ENCODE results near the gene NAGK. TPM values are rescaled to one million over a fixed set of nuclear protein-coding genes. Genes with fewer than 3 reads are reported as not detected.
A peak's percentile ranks its signal among the peaks of the same experiment; 100 is the strongest.

Gene NAGK
- total and polyA plus RNA-seq, 9 of the 15 experiments (the other 6 are each of a cell fraction or from before 2014, with no cell fraction given) = 4.9 to 14.9 (median 10.6) TPM

DNA sequence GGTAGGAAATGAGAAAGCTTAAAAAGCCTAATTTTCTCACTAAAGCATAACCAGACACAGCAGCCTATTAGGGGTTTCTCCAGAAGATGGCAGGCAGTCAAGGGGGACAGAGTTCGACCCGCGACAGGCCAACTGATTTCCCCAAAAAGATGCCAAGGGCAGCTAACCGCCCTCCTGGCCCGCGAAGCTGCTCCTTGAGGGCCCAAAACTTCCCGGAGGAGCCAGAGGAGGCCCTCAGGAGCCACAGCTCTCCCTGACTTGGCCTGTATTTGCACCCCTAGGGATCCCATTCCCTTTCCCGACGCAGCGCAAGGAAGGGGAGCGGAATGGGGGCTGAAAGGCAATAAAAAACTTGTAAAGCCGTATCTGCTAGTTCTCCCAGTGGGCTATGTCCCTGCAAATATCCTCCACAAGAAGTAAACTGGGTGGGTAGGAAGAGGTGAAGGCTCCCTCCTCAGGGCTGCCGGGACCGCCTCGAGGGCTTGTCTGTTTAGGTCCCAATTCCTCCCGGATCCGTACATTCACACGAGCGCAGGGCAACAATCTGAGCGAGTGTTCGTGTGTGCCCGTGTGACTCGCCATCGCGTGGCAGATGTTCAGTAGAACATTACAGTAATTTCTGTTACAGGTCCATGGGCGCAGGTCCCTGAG, 756 bp upstream of the NAGK start (continued):
- no peak for TF ChIP-seq ASH1L (IDR thresholded peaks at IDR 0.05; ENCODE audit: borderline replicate concordance, low read depth, partially characterized antibody)
- peak; percentile 20; the same call in 1 of the 2 replicates for TF ChIP-seq GATA2 (CRISPR knock-in tag; IDR thresholded peaks at IDR 0.05)
- TF ChIP-seq BRD4 (IDR thresholded peaks at IDR 0.05) = peak; percentile 76; the same call in 1 of the 2 replicates
- no peak for TF ChIP-seq WHSC1 (IDR thresholded peaks at IDR 0.05; ENCODE audit: low read length)
- peak; percentile 40; the same call in 1 of the 2 replicates for TF ChIP-seq SREBF2 (CRISPR knock-in tag; IDR thresholded peaks at IDR 0.05)
- TF ChIP-seq, protein P1, sequence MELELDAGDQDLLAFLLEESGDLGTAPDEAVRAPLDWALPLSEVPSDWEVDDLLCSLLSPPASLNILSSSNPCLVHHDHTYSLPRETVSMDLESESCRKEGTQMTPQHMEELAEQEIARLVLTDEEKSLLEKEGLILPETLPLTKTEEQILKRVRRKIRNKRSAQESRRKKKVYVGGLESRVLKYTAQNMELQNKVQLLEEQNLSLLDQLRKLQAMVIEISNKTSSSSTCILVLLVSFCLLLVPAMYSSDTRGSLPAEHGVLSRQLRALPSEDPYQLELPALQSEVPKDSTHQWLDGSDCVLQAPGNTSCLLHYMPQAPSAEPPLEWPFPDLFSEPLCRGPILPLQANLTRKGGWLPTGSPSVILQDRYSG (tag; conservative IDR thresholded peaks at IDR 0.05; ENCODE audit: low read depth) = peak; percentile 71; the same call in 1 of the 2 replicates
- TF ChIP-seq, protein P2, sequence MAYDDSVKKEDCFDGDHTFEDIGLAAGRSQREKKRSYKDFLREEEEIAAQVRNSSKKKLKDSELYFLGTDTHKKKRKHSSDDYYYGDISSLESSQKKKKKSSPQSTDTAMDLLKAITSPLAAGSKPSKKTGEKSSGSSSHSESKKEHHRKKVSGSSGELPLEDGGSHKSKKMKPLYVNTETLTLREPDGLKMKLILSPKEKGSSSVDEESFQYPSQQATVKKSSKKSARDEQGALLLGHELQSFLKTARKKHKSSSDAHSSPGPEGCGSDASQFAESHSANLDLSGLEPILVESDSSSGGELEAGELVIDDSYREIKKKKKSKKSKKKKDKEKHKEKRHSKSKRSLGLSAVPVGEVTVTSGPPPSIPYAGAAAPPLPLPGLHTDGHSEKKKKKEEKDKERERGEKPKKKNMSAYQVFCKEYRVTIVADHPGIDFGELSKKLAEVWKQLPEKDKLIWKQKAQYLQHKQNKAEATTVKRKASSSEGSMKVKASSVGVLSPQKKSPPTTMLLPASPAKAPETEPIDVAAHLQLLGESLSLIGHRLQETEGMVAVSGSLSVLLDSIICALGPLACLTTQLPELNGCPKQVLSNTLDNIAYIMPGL (CRISPR knock-in tag; IDR thresholded peaks at IDR 0.05) = 0 out of 2 replicates have a peak, but pooled peaks have one; percentile 44
- TF ChIP-seq, protein P3, sequence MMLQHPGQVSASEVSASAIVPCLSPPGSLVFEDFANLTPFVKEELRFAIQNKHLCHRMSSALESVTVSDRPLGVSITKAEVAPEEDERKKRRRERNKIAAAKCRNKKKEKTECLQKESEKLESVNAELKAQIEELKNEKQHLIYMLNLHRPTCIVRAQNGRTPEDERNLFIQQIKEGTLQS (IDR thresholded peaks at IDR 0.05) = no peak
- TF ChIP-seq, protein P3 (CRISPR knock-in tag; conservative IDR thresholded peaks at IDR 0.05) = 0 out of 2 replicates have a peak, but pooled peaks have one; percentile 32
- TF ChIP-seq ZNF445 (CRISPR knock-in tag; IDR thresholded peaks at IDR 0.05; ENCODE audit: low read depth) = no peak
- TF ChIP-seq ZNF263 (CRISPR knock-in tag; IDR thresholded peaks at IDR 0.05; ENCODE audit: borderline replicate concordance) = peak; percentile 54; the same call in 1 of the 2 replicates
- TF ChIP-seq FOXA3 (CRISPR knock-in tag; conservative IDR thresholded peaks at IDR 0.05 in 1 of 2, IDR thresholded peaks at IDR 0.05 in 1 of 2) = 0 out of 4 replicates have a peak, but pooled peaks of 1 of the 2 experiments have one; percentile 65
- TF ChIP-seq, protein P4, sequence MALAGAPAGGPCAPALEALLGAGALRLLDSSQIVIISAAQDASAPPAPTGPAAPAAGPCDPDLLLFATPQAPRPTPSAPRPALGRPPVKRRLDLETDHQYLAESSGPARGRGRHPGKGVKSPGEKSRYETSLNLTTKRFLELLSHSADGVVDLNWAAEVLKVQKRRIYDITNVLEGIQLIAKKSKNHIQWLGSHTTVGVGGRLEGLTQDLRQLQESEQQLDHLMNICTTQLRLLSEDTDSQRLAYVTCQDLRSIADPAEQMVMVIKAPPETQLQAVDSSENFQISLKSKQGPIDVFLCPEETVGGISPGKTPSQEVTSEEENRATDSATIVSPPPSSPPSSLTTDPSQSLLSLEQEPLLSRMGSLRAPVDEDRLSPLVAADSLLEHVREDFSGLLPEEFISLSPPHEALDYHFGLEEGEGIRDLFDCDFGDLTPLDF (CRISPR knock-in tag; IDR thresholded peaks at IDR 0.05) = 0 out of 2 replicates have a peak, but pooled peaks have one; percentile 45
- peak; percentile 28; the same call in 1 of the 2 replicates for TF ChIP-seq SMARCA4 (IDR thresholded peaks at IDR 0.05)
- TF ChIP-seq NR2C2 (CRISPR knock-in tag; IDR thresholded peaks at IDR 0.05) = peak; percentile 1; the same call in 1 of the 2 replicates
- TF ChIP-seq NR2C2 (tag; IDR thresholded peaks at IDR 0.05) = no peak
- TF ChIP-seq, protein P5, sequence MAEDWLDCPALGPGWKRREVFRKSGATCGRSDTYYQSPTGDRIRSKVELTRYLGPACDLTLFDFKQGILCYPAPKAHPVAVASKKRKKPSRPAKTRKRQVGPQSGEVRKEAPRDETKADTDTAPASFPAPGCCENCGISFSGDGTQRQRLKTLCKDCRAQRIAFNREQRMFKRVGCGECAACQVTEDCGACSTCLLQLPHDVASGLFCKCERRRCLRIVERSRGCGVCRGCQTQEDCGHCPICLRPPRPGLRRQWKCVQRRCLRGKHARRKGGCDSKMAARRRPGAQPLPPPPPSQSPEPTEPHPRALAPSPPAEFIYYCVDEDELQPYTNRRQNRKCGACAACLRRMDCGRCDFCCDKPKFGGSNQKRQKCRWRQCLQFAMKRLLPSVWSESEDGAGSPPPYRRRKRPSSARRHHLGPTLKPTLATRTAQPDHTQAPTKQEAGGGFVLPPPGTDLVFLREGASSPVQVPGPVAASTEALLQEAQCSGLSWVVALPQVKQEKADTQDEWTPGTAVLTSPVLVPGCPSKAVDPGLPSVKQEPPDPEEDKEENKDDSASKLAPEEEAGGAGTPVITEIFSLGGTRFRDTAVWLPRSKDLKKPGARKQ (CRISPR knock-in tag; IDR thresholded peaks at IDR 0.05) = peak; percentile 90; the same call in 1 of the 2 replicates
- peak; percentile 18; the same call in 1 of the 2 replicates for TF ChIP-seq SMARCE1 (IDR thresholded peaks at IDR 0.05)
- TF ChIP-seq, protein P6, sequence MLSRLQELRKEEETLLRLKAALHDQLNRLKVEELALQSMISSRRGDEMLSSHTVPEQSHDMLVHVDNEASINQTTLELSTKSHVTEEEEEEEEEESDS (CRISPR knock-in tag; IDR thresholded peaks at IDR 0.05) = no peak
- 0 out of 2 replicates have a peak, but pooled peaks have one; percentile 68 for TF ChIP-seq ZFX (CRISPR knock-in tag; IDR thresholded peaks at IDR 0.05)

All from K562 (cell line).